Esophagus squamous epithelium (tissue), 4 donors: ENCODE results near the gene OR52D1.

Source experiments
- POLR2A ChIP-seq, 4 donors: fragments of 450-650 bp; IDR thresholded peaks; one replicate each; pipeline ENCODE4 v1.6.1; 2017; ENCODE audit warnings: antibody characterized with exemption in 4 of 4, mild to moderate bottlenecking in 4 of 4, moderate library complexity in 3 of 4
- TF ChIP-seq, protein P1 (sequence below), 6 experiments: fragments of 450-650 bp in 4 of 6; fragments of 200-600 bp in 2 of 6; sonication (generic) in 2 of 6; IDR thresholded peaks; one replicate each; pipeline ENCODE4 v1.5.1; 2016 to 2019; ENCODE audit warnings: antibody characterized with exemption in 6 of 6, mild to moderate bottlenecking in 4 of 6, moderate library complexity in 4 of 6

GRCh38 chr11:5508605-5509004 is 20.1 kb downstream of the OR52D1 start:
- no peak for TF ChIP-seq POLR2A (IDR thresholded peaks at IDR 0.05)
- TF ChIP-seq, protein P1, sequence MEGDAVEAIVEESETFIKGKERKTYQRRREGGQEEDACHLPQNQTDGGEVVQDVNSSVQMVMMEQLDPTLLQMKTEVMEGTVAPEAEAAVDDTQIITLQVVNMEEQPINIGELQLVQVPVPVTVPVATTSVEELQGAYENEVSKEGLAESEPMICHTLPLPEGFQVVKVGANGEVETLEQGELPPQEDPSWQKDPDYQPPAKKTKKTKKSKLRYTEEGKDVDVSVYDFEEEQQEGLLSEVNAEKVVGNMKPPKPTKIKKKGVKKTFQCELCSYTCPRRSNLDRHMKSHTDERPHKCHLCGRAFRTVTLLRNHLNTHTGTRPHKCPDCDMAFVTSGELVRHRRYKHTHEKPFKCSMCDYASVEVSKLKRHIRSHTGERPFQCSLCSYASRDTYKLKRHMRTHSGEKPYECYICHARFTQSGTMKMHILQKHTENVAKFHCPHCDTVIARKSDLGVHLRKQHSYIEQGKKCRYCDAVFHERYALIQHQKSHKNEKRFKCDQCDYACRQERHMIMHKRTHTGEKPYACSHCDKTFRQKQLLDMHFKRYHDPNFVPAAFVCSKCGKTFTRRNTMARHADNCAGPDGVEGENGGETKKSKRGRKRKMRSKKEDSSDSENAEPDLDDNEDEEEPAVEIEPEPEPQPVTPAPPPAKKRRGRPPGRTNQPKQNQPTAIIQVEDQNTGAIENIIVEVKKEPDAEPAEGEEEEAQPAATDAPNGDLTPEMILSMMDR (IDR thresholded peaks at IDR 0.05), result no peak
